ENCODE measurements around the gene THBS2.

THBS2 gene

DNA sequence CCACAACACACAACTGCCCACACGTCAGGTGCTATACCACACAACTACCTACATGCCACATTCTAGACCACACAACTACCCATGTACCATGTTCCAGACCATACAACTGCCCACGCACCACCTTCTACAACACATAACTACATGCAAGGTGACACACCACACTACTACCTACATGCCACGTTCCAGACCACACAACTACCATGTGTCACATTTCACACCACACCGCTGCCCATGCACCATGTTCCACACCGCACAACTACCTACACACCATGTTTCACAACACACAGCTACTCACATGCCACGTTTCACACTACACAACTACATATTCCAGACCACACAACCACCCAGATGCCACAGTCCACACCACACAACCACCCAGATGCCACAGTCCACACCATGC, 19.8 kb downstream of the THBS2 start:
- H3K36me3 ChIP-seq (ENCODE audit: control insufficient read depth in 2 of 2, insufficient read depth in 2 of 2, low read length in 2 of 2): no peaks in the 10 kb centered on the region
- H3K9ac ChIP-seq (ENCODE audit: low read depth in 1 of 2, low read length in 2 of 2): no peak overlapping the region
- H3K9me3 ChIP-seq (ENCODE audit: control insufficient read depth in 2 of 2, low read length in 2 of 2): no peaks in the 10 kb centered on the region
- H3K4me1 ChIP-seq (ENCODE audit: control insufficient read depth in 2 of 2, insufficient read depth in 2 of 2, low read length in 2 of 2): no peaks in the 10 kb centered on the region
- no peak overlapping the region for H3K4me3 ChIP-seq (ENCODE audit: low read length in 2 of 2)
- H3K27ac ChIP-seq (ENCODE audit: low read depth in 2 of 2, low read length in 2 of 2): no peak overlapping the region
- H3K27me3 ChIP-seq (ENCODE audit: control insufficient read depth in 2 of 2, insufficient read depth in 2 of 2, low read length in 2 of 2): no peaks in the 10 kb centered on the region

DNA sequence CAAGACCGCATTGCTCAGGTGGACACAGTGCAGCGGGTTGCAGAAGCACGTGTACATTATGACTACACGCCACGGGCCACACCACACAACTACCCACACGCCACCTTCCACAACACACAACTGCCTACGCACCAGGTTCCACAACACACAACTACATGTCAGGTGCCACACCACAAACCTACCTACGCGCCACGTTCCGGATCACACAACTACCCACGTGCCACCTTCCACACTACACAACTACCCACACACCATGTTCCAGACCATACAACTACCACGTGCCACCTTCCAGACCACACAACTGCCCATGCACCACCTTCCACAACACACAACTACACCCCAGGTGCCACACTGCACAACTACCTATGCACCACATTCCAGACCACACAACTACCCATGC, 20.5 kb downstream of the THBS2 start:
- H3K27me3 ChIP-seq (ENCODE audit: control insufficient read depth in 2 of 2, insufficient read depth in 2 of 2, low read length in 2 of 2): no peaks in the 10 kb centered on the region
- H3K9ac ChIP-seq (ENCODE audit: low read depth in 1 of 2, low read length in 2 of 2): no peak overlapping the region
- H3K9me3 ChIP-seq (ENCODE audit: control insufficient read depth in 2 of 2, low read length in 2 of 2): no peaks in the 10 kb centered on the region
- H3K36me3 ChIP-seq (ENCODE audit: control insufficient read depth in 2 of 2, insufficient read depth in 2 of 2, low read length in 2 of 2): no peaks in the 10 kb centered on the region
- no peak overlapping the region for H3K4me3 ChIP-seq (ENCODE audit: low read length in 2 of 2)
- no peak overlapping the region for H3K27ac ChIP-seq (ENCODE audit: low read depth in 2 of 2, low read length in 2 of 2)
- no peaks in the 10 kb centered on the region for H3K4me1 ChIP-seq (ENCODE audit: control insufficient read depth in 2 of 2, insufficient read depth in 2 of 2, low read length in 2 of 2)

DNA sequence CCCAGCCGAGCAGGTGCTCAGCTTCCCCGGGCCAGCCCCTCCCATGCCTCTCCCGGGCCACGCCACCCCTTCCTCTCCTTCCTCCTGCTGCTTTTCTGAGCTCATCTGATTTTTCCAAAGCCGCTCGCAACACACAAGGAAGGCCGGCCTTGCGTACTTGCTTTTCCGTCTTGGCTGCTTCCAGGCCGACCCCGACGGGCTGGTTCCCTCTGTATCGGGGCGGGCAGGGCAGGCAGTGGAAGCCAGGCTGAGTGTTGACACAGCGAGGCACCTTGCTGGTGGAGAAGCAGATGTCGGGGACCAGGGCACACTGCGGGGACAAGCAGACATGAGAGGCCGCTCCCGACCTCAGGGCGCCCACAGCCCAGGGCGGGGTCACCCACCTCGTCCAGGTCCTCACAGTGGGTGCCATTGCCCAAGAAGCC, 21.1 kb downstream of the THBS2 start:
- H3K9ac ChIP-seq (ENCODE audit: low read depth in 1 of 2, low read length in 2 of 2): no peak overlapping the region
- H3K27ac ChIP-seq (ENCODE audit: low read depth in 2 of 2, low read length in 2 of 2): no peak overlapping the region
- H3K36me3 ChIP-seq (ENCODE audit: control insufficient read depth in 2 of 2, insufficient read depth in 2 of 2, low read length in 2 of 2): no peaks in the 10 kb centered on the region
- H3K4me3 ChIP-seq (ENCODE audit: low read length in 2 of 2): no peak overlapping the region
- no peaks in the 10 kb centered on the region for H3K4me1 ChIP-seq (ENCODE audit: control insufficient read depth in 2 of 2, insufficient read depth in 2 of 2, low read length in 2 of 2)
- H3K27me3 ChIP-seq (ENCODE audit: control insufficient read depth in 2 of 2, insufficient read depth in 2 of 2, low read length in 2 of 2): no peaks in the 10 kb centered on the region
- no peaks in the 10 kb centered on the region for H3K9me3 ChIP-seq (ENCODE audit: control insufficient read depth in 2 of 2, low read length in 2 of 2)

DNA sequence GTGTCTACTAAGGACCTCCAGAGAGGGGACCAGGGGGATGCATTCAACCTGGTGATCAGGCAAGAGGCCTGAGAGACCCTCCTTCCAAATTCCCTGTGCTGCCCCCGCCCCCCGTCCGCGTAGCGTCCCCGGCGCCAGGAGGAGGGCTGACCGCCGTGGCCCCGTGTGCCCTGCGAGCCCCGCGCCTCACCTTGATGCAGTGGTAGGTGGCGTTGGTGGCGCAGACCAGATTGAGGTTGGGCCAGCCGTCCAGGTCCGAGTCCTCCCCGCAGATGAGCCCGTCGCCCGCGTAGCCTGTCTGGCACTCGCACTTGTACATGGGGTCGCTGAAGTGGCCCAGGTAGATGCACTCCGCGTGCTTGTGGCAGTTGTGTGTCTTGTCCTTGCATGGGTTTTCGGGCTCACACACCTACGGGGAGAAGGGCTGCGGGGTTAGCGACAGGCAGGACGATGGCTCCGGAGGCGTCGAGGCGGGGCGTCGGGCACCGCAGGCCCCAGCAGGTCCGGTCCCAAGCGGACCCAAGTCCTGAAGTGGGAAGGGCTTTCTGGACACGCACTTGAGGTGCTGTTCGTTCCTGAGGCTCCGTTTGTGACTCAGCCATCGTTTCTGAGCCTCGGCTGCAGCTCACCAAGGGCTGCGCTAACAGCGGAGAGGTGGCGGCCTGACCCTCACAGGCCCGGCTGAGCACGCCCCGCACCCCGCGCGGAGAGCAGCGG, 21.7 kb downstream of the THBS2 start:
- Histone ChIP-seq H3K4me1 (ENCODE audit: control insufficient read depth in 2 of 2, insufficient read depth in 2 of 2, low read length in 2 of 2) (no peaks in the 10 kb centered on the region), H3K4me3 (ENCODE audit: low read length in 2 of 2) (no peak overlapping the region), H3K36me3 (ENCODE audit: control insufficient read depth in 2 of 2, insufficient read depth in 2 of 2, low read length in 2 of 2) (no peaks in the 10 kb centered on the region), H3K9me3 (ENCODE audit: control insufficient read depth in 2 of 2, low read length in 2 of 2) (no peaks in the 10 kb centered on the region), H3K27ac (ENCODE audit: low read depth in 2 of 2, low read length in 2 of 2) (no peak overlapping the region), H3K9ac (ENCODE audit: low read depth in 1 of 2, low read length in 2 of 2) (no peak overlapping the region), H3K27me3 (ENCODE audit: control insufficient read depth in 2 of 2, insufficient read depth in 2 of 2, low read length in 2 of 2) (no peaks in the 10 kb centered on the region)

DNA sequence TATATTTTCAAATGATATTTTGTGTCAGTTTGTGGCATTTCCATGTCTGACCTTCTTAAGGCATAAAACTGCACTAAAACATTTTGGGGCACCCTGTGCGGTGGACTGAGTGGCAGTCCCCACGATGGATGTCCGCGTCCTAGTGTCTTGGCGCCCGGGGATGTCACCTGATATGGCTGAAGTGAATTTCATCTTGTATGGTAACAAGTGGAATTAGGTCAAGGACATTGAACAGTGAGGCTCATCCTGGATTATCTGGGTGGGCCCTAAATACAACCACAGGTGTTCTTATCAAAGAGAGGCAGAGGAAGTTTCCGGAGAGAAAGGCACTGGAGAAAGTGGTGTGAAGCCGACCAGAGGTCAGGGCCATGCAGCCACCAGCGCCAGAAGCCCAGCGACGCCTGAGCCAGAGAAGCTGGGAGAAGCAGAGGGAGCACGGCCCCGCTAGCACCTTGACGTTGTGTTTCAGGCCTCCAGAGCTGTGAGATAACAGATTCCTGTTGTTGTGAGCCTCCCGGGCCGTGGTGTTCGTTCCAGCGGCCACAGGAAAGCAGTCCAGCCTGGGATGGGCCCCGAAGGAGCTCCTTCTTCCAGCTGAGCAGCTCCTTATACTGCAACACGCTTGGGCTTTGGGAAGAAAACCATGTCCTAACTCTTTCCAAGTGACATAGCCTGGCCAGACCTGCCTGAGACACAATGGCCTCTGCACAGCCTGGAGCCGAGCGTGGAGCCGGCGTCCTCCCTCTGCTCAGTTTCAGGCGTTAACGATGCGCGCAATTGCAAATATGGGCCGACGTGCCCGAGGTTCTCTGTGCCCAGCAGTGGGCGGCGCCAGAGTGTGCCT, 22.5 kb downstream of the THBS2 start:
- Histone ChIP-seq H3K27me3 (ENCODE audit: control insufficient read depth in 2 of 2, insufficient read depth in 2 of 2, low read length in 2 of 2) (no peaks in the 10 kb centered on the region), H3K4me1 (ENCODE audit: control insufficient read depth in 2 of 2, insufficient read depth in 2 of 2, low read length in 2 of 2) (no peaks in the 10 kb centered on the region), H3K9ac (ENCODE audit: low read depth in 1 of 2, low read length in 2 of 2) (no peak overlapping the region), H3K36me3 (ENCODE audit: control insufficient read depth in 2 of 2, insufficient read depth in 2 of 2, low read length in 2 of 2) (no peaks in the 10 kb centered on the region), H3K4me3 (ENCODE audit: low read length in 2 of 2) (no peak overlapping the region), H3K27ac (ENCODE audit: low read depth in 2 of 2, low read length in 2 of 2) (no peak overlapping the region), H3K9me3 (ENCODE audit: control insufficient read depth in 2 of 2, low read length in 2 of 2) (no peaks in the 10 kb centered on the region)

GRCh38 chr6:169230322-169230665, 23.4 kb downstream of the THBS2 start:
- Histone ChIP-seq H3K27ac (ENCODE audit: low read depth in 2 of 2, low read length in 2 of 2) (no peak overlapping the region), H3K9ac (ENCODE audit: low read depth in 1 of 2, low read length in 2 of 2) (no peak overlapping the region), H3K36me3 (ENCODE audit: control insufficient read depth in 2 of 2, insufficient read depth in 2 of 2, low read length in 2 of 2) (no peaks in the 10 kb centered on the region), H3K27me3 (ENCODE audit: control insufficient read depth in 2 of 2, insufficient read depth in 2 of 2, low read length in 2 of 2) (no peaks in the 10 kb centered on the region), H3K4me1 (ENCODE audit: control insufficient read depth in 2 of 2, insufficient read depth in 2 of 2, low read length in 2 of 2) (no peaks in the 10 kb centered on the region), H3K4me3 (ENCODE audit: low read length in 2 of 2) (no peak overlapping the region), H3K9me3 (ENCODE audit: control insufficient read depth in 2 of 2, low read length in 2 of 2) (no peaks in the 10 kb centered on the region)

DNA sequence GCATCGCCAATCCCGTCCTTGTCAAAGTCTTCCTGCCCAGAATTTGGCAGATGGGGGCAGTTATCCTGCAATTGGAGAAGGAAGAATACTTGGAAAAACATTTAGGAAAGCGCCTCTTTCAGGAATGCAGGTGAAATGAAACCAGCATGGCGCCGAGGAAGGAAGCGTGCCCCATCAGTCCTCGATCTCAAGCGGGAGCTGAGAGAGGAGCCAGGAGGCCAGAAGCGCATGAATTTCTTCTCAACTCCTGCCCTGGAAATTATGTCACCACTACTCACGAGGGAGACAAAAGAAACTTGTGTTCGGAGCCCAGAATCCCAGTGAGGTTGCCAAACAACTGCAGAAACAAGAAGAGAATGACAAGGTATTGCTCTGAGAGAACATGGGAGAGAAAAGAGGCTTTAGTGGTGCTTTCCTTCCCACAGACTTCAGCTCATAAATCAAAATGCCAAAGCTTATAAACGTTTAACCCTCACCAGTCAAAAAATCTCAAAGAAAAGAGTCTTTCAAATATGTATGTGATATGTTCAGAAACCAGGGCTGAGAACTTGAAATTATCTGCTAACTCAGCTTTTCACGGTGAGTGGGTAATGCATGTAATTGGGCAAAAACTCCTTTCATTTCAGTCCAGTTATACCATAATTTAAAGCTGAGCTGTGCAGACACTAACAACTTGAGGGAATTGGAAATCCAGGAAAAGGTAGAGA, 23.9 kb downstream of the THBS2 start:
- Histone ChIP-seq H3K4me1 (ENCODE audit: control insufficient read depth in 2 of 2, insufficient read depth in 2 of 2, low read length in 2 of 2) (no peaks in the 10 kb centered on the region), H3K27ac (ENCODE audit: low read depth in 2 of 2, low read length in 2 of 2) (no peak overlapping the region), H3K9ac (ENCODE audit: low read depth in 1 of 2, low read length in 2 of 2) (no peak overlapping the region), H3K9me3 (ENCODE audit: control insufficient read depth in 2 of 2, low read length in 2 of 2) (no peaks in the 10 kb centered on the region), H3K27me3 (ENCODE audit: control insufficient read depth in 2 of 2, insufficient read depth in 2 of 2, low read length in 2 of 2) (no peaks in the 10 kb centered on the region), H3K4me3 (ENCODE audit: low read length in 2 of 2) (no peak overlapping the region), H3K36me3 (ENCODE audit: control insufficient read depth in 2 of 2, insufficient read depth in 2 of 2, low read length in 2 of 2) (no peaks in the 10 kb centered on the region)

GRCh38 chr6:169227116-169227515, 26.5 kb downstream of the THBS2 start:
- no peaks in the 10 kb centered on the region for H3K9me3 ChIP-seq (ENCODE audit: control insufficient read depth in 2 of 2, low read length in 2 of 2)
- H3K4me1 ChIP-seq (ENCODE audit: control insufficient read depth in 2 of 2, insufficient read depth in 2 of 2, low read length in 2 of 2): no peaks in the 10 kb centered on the region
- H3K36me3 ChIP-seq (ENCODE audit: control insufficient read depth in 2 of 2, insufficient read depth in 2 of 2, low read length in 2 of 2): no peaks in the 10 kb centered on the region
- no peak overlapping the region for H3K4me3 ChIP-seq (ENCODE audit: low read length in 2 of 2)
- no peaks in the 10 kb centered on the region for H3K27me3 ChIP-seq (ENCODE audit: control insufficient read depth in 2 of 2, insufficient read depth in 2 of 2, low read length in 2 of 2)
- H3K9ac ChIP-seq (ENCODE audit: low read depth in 1 of 2, low read length in 2 of 2): no peak overlapping the region
- no peak overlapping the region for H3K27ac ChIP-seq (ENCODE audit: low read depth in 2 of 2, low read length in 2 of 2)

GRCh38 chr6:169225887-169226286, 27.8 kb downstream of the THBS2 start:
- no peak overlapping the region for H3K9ac ChIP-seq (ENCODE audit: low read depth in 1 of 2, low read length in 2 of 2)
- no peaks in the 10 kb centered on the region for H3K36me3 ChIP-seq (ENCODE audit: control insufficient read depth in 2 of 2, insufficient read depth in 2 of 2, low read length in 2 of 2)
- H3K27ac ChIP-seq (ENCODE audit: low read depth in 2 of 2, low read length in 2 of 2): no peak overlapping the region
- H3K27me3 ChIP-seq (ENCODE audit: control insufficient read depth in 2 of 2, insufficient read depth in 2 of 2, low read length in 2 of 2): no peaks in the 10 kb centered on the region
- H3K9me3 ChIP-seq (ENCODE audit: control insufficient read depth in 2 of 2, low read length in 2 of 2): no peaks in the 10 kb centered on the region
- H3K4me3 ChIP-seq (ENCODE audit: low read length in 2 of 2): no peak overlapping the region
- H3K4me1 ChIP-seq (ENCODE audit: control insufficient read depth in 2 of 2, insufficient read depth in 2 of 2, low read length in 2 of 2): no peaks in the 10 kb centered on the region

DNA sequence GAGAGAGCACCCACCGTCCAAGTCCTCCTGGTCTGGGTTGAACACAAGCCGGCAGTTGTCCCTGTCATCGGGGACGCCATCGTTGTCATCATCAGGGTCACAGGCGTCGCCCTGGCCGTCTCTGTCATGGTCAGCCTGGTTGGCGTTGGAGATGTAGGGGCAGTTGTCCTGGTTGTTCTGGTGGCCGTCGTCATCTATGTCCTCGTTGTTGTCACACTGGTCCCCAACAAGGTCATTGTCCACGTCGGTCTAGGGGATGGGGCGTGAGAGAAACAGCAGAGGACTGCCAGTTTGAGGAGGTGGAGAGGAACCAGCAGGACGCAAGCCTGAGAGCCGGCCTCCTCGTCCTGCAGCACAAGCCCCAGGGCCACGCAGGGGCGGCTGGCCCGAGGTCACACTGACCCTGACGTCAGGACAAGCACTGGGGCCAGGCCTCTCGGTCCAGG, 28.5 kb downstream of the THBS2 start:
- Histone ChIP-seq H3K27ac (ENCODE audit: low read depth in 2 of 2, low read length in 2 of 2) (no peak overlapping the region), H3K4me3 (ENCODE audit: low read length in 2 of 2) (no peak overlapping the region), H3K27me3 (ENCODE audit: control insufficient read depth in 2 of 2, insufficient read depth in 2 of 2, low read length in 2 of 2) (no peaks in the 10 kb centered on the region), H3K9me3 (ENCODE audit: control insufficient read depth in 2 of 2, low read length in 2 of 2) (no peaks in the 10 kb centered on the region), H3K4me1 (ENCODE audit: control insufficient read depth in 2 of 2, insufficient read depth in 2 of 2, low read length in 2 of 2) (no peaks in the 10 kb centered on the region), H3K9ac (ENCODE audit: low read depth in 1 of 2, low read length in 2 of 2) (no peak overlapping the region), H3K36me3 (ENCODE audit: control insufficient read depth in 2 of 2, insufficient read depth in 2 of 2, low read length in 2 of 2) (no peaks in the 10 kb centered on the region)

Measured in mucosa of rectum (tissue), 2 donors.